Fibroblast of upper back skin (primary cell): Measurements from ENCODE around the gene IL17C.
A peak's percentile ranks its signal among the peaks of the same experiment; 100 is the strongest.
"Not testable (repeated sequence)": the region's sequence is repeated elsewhere in the genome, so short reads cannot be mapped to it uniquely, and the experiment has no call there.

Experiments
- DNase-seq: peaks from one replicate; pipeline ENCODE4 v3.0.0-alpha.2; 2013

The IL17C gene

GRCh38 chr16:88638323-88639230 lies at the start of gene IL17C:
Gene IL17C (plus strand): TSS chr16:88638572. CDS start chr16:88638642, 70 bp downstream.
- no peak for DNase-seq

- DNase-seq, result no peak
Observed at GRCh38 chr16:88588754-88589153, 49.6 kb upstream of the IL17C start.

- DNase-seq, result no peak
Observed at GRCh38 chr16:88589441-88589840, 48.9 kb upstream of the IL17C start.

GRCh38 chr16:88591577-88592021 lies 46.8 kb upstream of the IL17C start:
- DNase-seq, result no peak

GRCh38 chr16:88593061-88593460 lies 45.3 kb upstream of the IL17C start:
- no peak for DNase-seq

- no peak for DNase-seq
Observed at GRCh38 chr16:88593489-88593888, 44.9 kb upstream of the IL17C start.

- DNase-seq, result no peak
Observed at GRCh38 chr16:88593910-88594309, 44.5 kb upstream of the IL17C start.

- DNase-seq, result no peak
Observed at GRCh38 chr16:88595101-88595500, 43.3 kb upstream of the IL17C start.

GRCh38 chr16:88595921-88596320 lies 42.5 kb upstream of the IL17C start:
- no peak for DNase-seq

- peak; percentile 16 for DNase-seq
Observed at GRCh38 chr16:88596483-88596882, 41.9 kb upstream of the IL17C start.

- DNase-seq, result no peak
Observed at GRCh38 chr16:88597856-88598491, 40.4 kb upstream of the IL17C start.

GRCh38 chr16:88599092-88599733 lies 39.2 kb upstream of the IL17C start:
- no peak for DNase-seq

- no peak for DNase-seq
Observed at GRCh38 chr16:88599825-88600538, 38.4 kb upstream of the IL17C start.

GRCh38 chr16:88600539-88600896 lies 37.9 kb upstream of the IL17C start:
- no peak for DNase-seq

- DNase-seq, result no peak
Observed at GRCh38 chr16:88601313-88602036, 36.9 kb upstream of the IL17C start.

GRCh38 chr16:88602091-88602490 lies 36.3 kb upstream of the IL17C start:
- no peak for DNase-seq

GRCh38 chr16:88605186-88606147 lies 32.9 kb upstream of the IL17C start:
- DNase-seq, result no peak

- no peak for DNase-seq
Observed at GRCh38 chr16:88606148-88606757, 32.1 kb upstream of the IL17C start.

- no peak for DNase-seq
Observed at GRCh38 chr16:88608076-88608475, 30.3 kb upstream of the IL17C start.

GRCh38 chr16:88609426-88609825 lies 28.9 kb upstream of the IL17C start:
- DNase-seq, result not testable (repeated sequence)

- DNase-seq, result no peak
Observed at GRCh38 chr16:88610080-88610479, 28.3 kb upstream of the IL17C start.
